NCI-H2171 treated with DMSO at 0.1 percent for 48 hours (cell line): ENCODE results near the gene CCDC117.

Source experiments
- DNase-seq: peaks from one replicate; lab custom pipeline; 2025; lab: John Stamatoyannopoulos, UW

CCDC117 gene

DNA sequence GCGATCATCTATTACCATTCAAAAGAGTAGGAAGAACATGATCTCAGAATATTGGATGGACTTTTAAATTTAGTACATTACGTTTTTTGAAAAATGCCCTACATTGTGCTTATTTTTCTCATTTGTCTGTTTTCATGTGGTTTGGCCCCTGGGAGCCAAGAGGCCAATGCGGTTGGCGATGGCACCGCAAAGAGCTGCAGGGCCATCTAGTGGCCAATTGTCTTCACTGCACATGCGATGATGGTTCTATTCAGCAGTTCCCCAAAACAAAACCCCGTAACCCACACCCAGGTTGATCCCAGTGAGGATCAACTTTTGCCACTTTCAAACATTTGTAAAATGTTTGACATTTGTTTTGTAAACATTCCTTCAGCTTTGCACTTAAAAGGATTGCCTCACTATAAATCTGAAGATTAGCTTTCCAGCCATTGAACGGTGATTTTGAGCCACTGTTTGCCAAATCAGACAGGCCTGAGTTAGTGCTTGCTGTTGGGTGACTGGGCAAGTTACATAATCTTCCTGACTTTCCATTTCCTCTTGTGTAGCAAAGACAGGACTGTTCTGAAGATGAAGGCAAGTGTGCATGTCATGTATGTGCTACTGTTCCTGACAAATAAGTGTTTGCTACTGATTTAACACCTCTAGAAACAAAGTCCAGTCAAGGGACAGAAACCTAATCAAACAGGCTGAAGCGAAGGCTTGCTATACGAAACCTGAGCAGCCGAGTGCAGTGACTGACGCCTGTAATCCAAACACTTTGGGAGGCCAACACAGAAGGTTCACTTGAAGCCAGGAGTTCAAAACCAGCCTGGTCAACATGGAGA, 57.1 kb downstream of the CCDC117 start:
- peak; percentile 51 for DNase-seq

DNA sequence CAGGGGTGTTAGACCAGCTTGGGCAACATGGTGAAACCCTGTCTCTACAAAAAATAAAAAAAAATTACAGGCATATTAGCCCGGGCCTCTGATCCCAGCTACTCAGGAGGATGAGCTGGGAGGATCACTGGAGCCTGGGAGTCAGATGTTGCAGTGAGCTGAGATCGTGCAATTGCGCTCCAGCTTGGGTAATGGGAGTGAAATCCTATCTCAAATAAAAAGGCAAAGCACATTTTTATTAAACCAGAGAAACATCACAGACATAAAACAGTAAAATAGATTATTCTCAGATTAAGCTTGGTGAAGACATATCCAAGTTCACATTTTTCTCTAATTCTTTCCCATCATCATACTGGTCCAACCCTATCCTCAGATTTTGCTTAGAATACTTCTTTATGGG, 57.9 kb downstream of the CCDC117 start:
- DNase-seq = no peak

DNA sequence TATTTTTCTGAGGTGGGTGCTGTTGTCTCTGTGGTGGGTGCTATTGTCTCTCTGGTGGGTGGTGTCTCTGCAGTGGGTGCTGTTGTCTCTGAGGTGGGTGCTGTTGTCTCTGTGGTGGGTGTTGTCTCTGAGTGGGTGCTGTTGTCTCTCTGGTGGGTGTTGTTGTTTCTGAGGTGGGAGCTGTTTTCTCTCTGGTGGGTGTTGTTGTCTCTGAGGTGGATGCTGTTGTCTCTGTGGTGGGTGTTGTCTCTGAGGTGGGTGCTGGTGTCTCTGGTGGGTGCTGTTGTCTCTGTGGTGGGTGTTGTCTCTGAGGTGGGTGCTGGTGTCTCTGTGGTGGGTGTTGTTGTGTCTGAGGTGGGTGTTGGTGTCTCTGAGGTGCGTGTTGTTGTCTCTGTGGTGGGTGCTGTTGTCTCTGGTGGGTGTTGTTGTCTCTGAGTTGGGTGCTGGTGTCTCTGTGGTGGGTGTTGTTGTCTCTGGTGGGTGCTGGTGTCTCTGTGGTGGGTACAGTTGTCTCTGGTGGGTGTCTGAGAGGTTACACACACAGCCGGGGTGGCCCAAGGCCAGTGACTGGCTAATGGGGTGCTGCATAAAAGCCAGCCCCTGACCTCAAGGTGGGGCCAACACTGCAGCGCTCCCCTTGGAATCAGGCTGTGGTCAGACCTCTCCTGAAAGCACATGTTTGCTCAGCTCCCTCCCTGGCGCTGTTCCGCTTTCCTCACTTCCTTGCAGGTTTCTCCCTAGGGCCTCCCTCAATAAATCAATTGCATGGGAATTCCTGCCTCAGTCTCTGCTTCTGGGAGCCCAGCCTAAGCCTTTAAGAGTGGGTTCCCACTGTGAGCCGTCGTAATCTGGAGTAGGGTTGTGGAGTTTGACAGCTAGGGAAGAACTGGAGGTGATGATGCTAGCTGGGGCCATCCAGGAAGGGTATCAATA, 58.9 kb downstream of the CCDC117 start:
- no peak for DNase-seq

DNA sequence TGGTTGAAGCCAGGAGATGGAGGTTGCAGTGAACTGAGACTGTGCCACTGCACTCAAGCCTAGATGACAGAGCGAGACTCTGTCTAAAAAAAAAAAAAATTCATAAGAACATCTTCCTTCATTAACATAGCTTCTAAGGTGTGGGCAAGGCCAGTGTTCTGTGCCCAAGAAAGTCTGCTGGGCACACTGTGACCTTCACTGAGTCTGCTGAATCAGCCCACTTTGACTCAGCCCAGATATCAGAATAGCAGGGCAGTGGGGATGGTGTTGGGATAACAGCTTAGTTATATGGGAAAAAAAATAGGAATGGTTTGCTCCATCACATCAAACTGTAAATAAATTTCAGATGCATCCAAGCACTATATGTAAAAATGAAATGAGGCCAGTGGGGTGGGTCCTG, 60.2 kb downstream of the CCDC117 start:
- DNase-seq = no peak

DNA sequence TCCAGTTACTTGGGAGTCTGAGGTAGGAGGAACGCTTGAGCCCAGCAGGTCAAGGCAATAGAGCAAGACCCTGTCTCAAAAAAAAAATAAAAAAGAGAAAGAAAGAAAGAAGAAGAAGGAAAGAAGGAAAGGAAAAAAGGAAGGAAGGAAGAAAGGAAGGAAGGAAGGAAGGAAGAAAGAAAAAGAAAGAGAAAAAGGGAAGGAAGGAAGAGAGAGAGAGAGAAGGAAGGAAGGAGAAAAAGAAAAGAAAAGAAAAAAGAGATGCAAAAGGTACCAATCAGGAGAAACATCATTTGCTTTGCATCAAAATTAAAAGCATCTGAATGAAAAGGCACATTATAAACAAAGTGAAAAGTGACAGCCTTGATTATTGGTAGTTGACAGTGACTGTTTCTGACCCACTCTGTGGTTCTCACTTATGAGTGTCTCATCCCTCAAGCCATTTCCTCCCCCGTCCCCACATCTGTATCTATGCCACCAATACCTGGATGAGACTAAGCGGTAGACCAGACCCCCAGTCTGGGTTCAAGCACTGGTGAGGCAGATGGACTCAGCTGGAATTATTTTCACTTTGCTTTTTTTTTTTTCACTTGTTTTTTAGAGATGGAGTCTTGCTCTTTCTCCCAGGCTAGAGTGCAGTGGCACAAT, 60.9 kb downstream of the CCDC117 start:
- DNase-seq = no peak

DNA sequence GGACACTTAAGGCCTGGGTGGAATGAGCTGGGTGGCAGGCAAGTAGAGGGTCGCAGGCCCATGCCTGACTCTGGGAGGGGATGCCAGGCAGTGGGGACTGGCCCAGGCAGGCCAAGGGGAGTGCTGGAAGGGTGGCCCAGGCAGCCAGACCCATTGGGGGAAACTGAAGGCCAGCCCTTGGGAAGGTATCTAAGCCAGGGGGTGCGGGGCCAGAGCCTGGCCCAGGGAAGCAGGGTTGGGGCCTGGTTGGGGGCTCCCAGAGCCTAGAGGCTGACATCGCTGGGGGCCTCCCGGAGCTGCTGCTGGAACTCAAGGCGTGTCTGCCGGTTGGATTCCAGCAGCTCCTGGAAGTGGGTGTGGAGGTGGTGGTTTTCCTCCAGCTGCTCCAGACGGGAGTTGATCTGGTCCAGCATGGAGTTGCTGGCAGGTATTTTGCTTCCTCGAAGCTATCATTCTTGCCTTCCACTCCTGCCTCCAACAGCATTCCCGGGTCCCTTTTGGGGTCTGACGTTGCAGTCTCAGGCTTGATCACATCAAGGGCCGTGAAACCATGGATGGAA, 63.2 kb downstream of the CCDC117 start:
- DNase-seq = no peak

DNA sequence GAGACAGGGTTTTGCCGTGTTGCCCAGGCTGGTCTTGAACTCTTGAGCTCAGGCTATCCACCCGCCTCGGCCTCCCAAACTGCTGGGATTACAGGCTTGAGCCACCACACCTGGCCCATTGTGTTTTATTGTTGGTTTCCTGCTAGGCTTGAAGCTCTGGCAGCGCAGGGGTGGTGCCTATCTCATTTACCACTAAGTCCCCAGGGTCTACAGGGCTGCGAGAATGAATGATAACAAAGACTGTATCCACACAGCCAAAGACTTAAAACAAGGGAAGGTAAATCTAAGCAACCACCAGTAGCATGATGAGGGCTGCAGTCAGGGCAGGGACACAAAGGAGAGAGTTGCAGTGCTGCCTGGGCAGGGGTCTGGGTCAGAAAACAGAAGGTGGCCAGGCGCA, 65.1 kb downstream of the CCDC117 start:
- DNase-seq = no peak
